Endodermal cell (in vitro differentiated cells): ENCODE data around the gene MRPS35. TPM values are rescaled to one million over a fixed set of nuclear protein-coding genes. Genes with fewer than 3 reads are reported as not detected.

Experiments used
- DNase-seq: peaks from one replicate; pipeline ENCODE4 v3.0.0-alpha.2; 2017
- H3K27ac ChIP-seq: 2 replicates; pipeline ENCODE4 v1.5.1; 2013; ENCODE audit warnings: mild to moderate bottlenecking, low read depth, low read length, moderate library complexity
- H3K27me3 ChIP-seq: 2 replicates; pipeline ENCODE4 v1.6.1; 2013; ENCODE audit warnings: mild to moderate bottlenecking, low read length, moderate library complexity; ENCODE audit not compliant: insufficient read depth, control insufficient read depth, poor library complexity, severe bottlenecking
- H3K36me3 ChIP-seq: 2 replicates; pipeline ENCODE4 v1.7.0; 2013; ENCODE audit warnings: mild to moderate bottlenecking, low read length, moderate library complexity; ENCODE audit not compliant: control insufficient read depth, insufficient read depth
- H3K4me1 ChIP-seq: one replicate; pipeline ENCODE4 v1.7.0; 2013; ENCODE audit warnings: low read length; ENCODE audit not compliant: control insufficient read depth, insufficient read depth
- H3K4me3 ChIP-seq: 2 replicates; pipeline ENCODE4 v1.5.1; 2013; ENCODE audit warnings: mild to moderate bottlenecking, low read length, moderate library complexity
- H3K9ac ChIP-seq: 2 replicates; pipeline ENCODE4 v1.6.1; 2013; ENCODE audit warnings: mild to moderate bottlenecking, low read length, moderate library complexity; ENCODE audit not compliant: poor library complexity, severe bottlenecking; ENCODE audit errors: extremely low read depth
- H3K9me3 ChIP-seq: 2 replicates; pipeline ENCODE4 v1.6.1; 2013; ENCODE audit warnings: mild to moderate bottlenecking, low read length, moderate library complexity; ENCODE audit not compliant: control insufficient read depth
- H3K27ac Mint-ChIP-seq: 2 replicates; pipeline ENCODE4 v1.8.0; 2020; ENCODE audit warnings: mixed read lengths
- H3K27me3 Mint-ChIP-seq: 2 replicates; pipeline ENCODE4 v1.8.0; 2021; ENCODE audit warnings: mild to moderate bottlenecking, mixed read lengths; ENCODE audit not compliant: insufficient read depth
- H3K36me3 Mint-ChIP-seq: 2 replicates; pipeline ENCODE4 v1.8.0; 2020; ENCODE audit warnings: low read depth, mixed read lengths
- H3K4me1 Mint-ChIP-seq: 2 replicates; pipeline ENCODE4 v1.8.0; 2020; ENCODE audit warnings: mixed read lengths
- H3K4me3 Mint-ChIP-seq: 2 replicates; pipeline ENCODE4 v1.8.0; 2020; ENCODE audit warnings: mild to moderate bottlenecking, moderate library complexity, mixed read lengths
- H3K9me3 Mint-ChIP-seq: 2 replicates; pipeline ENCODE4 v1.8.0; 2020; ENCODE audit warnings: mild to moderate bottlenecking, mixed read lengths
- CTCF ChIP-seq: fragments of 200-600 bp; sonication (generic); conservative IDR thresholded peaks from 2 replicates; pipeline ENCODE4 v1.5.0; 2021; ENCODE audit warnings: antibody characterized with exemption, mild to moderate bottlenecking
- WGBS, 2 experiments: methylation state at CpG; one replicate each; pipeline versions ENCODE4 v1.1.5 to v1.1.7; 2013; ENCODE audit warnings: missing lambda C conversion rate in 2 of 2, mixed read lengths in 1 of 2; ENCODE audit not compliant: insufficient coverage in 1 of 2, insufficient read length in 1 of 2; 5-methylcytosine and 5-hydroxymethylcytosine counted together
- total RNA-seq, 2 donors: library from RNA; stranded (reverse); fragmentation: NEBNext Ultra II Directional in 1 of 2; extraction: Animal tissue kit (Norgen Biotek cat#: 25700) in 1 of 2; gene quantifications; 2 replicates in 1 of 2; 3 replicates in 1 of 2; pipeline ENCODE4 v1.2.1, GENCODE V29; 2021

The MRPS35 gene
- total RNA-seq, 2 donors from 2014 or later = 33.7 to 62.6 TPM

GRCh38 chr12:27695556-27696292, 14.9 kb upstream of the MRPS35 start:
- Histone ChIP-seq H3K9ac (no peak overlapping the region), H3K4me3 (no peak overlapping the region), H3K36me3 (peaks cover 64% of the 10 kb centered on the region), H3K9me3 (no peaks in the 10 kb centered on the region), H3K27me3 (no peaks in the 10 kb centered on the region), H3K4me1 (no peaks in the 10 kb centered on the region), H3K27ac (no peak overlapping the region)
- Mint-ChIP-seq H3K4me3 (no peak overlapping the region), H3K4me1 (no peaks in the 10 kb centered on the region), H3K27me3 (no peaks in the 10 kb centered on the region), H3K9me3 (no peaks in the 10 kb centered on the region), H3K27ac (no peak overlapping the region), H3K36me3 (peaks cover 43% of the 10 kb centered on the region)
- WGBS, 2 experiments = 92 to 100% methylated on average over 1 to 6 of the region's 6 CpGs
- no peak for DNase-seq
- no peak for TF ChIP-seq CTCF

- no peak within 1 kb of the TSS for H3K4me3 ChIP-seq
- WGBS, 2 experiments = 95 to 98% methylated on average over 4 to 5 of the region's 5 CpGs
- H3K27ac Mint-ChIP-seq = no peak within 1 kb of the TSS
These were observed 14.4 kb upstream of the MRPS35 start, which contains the start of gene REP15 for GRCh38 chr12:27696293-27696652. REP15 (plus strand) TSS chr12:27696447; CDS start chr12:27696563, 116 bp downstream.

GRCh38 chr12:27696864-27697564, 13.6 kb upstream of the MRPS35 start:
- H3K9ac ChIP-seq = no peak overlapping the region
- H3K4me1 ChIP-seq = no peaks in the 10 kb centered on the region
- no peak for TF ChIP-seq CTCF
- H3K4me3 Mint-ChIP-seq = no peak overlapping the region
- H3K27me3 Mint-ChIP-seq = no peaks in the 10 kb centered on the region
- no peaks in the 10 kb centered on the region for H3K27me3 ChIP-seq
- DNase-seq = no peak
- peaks cover 51% of the 10 kb centered on the region for H3K36me3 ChIP-seq
- WGBS, 2 experiments = 90 to 100% methylated on average over 1 to 3 of the region's 3 CpGs
- no peak overlapping the region for H3K4me3 ChIP-seq
- H3K9me3 Mint-ChIP-seq = no peaks in the 10 kb centered on the region
- H3K27ac ChIP-seq = no peak overlapping the region
- no peaks in the 10 kb centered on the region for H3K4me1 Mint-ChIP-seq
- no peaks in the 10 kb centered on the region for H3K9me3 ChIP-seq
- peaks cover 33% of the 10 kb centered on the region for H3K36me3 Mint-ChIP-seq
- H3K27ac Mint-ChIP-seq = no peak overlapping the region

More at GRCh38 chr12:27696293-27696652, 14.4 kb upstream of the MRPS35 start, which contains the start of gene REP15:
- Mint-ChIP-seq H3K36me3 (peaks cover 39% of the 10 kb centered on the region), H3K27me3 (no peaks in the 10 kb centered on the region), H3K4me1 (no peaks in the 10 kb centered on the region), H3K9me3 (no peaks in the 10 kb centered on the region), H3K4me3 (no peak within 1 kb of the TSS)
- H3K27ac ChIP-seq = no peak within 1 kb of the TSS
- DNase-seq = no peak
- H3K27me3 ChIP-seq = no peaks in the 10 kb centered on the region
- H3K9ac ChIP-seq = no peak within 1 kb of the TSS
- no peak for TF ChIP-seq CTCF
- H3K36me3 ChIP-seq = peaks cover 59% of the 10 kb centered on the region
- H3K4me1 ChIP-seq = no peaks in the 10 kb centered on the region
- H3K9me3 ChIP-seq = no peaks in the 10 kb centered on the region
